ENCODE results near the gene INPP5D.
"Not testable (repeated sequence)": the region's sequence is repeated elsewhere in the genome, so short reads cannot be mapped to it uniquely, and the experiment has no call there.

INPP5D gene

GRCh38 chr2:233147136-233147828, 87.1 kb downstream of the INPP5D start:
- in situ Hi-C loops (cut with MboI; ENCODE audit: low sequenced_read_pairs, unreplicated experiment): no loop called here
- TF ChIP-seq, protein P1, sequence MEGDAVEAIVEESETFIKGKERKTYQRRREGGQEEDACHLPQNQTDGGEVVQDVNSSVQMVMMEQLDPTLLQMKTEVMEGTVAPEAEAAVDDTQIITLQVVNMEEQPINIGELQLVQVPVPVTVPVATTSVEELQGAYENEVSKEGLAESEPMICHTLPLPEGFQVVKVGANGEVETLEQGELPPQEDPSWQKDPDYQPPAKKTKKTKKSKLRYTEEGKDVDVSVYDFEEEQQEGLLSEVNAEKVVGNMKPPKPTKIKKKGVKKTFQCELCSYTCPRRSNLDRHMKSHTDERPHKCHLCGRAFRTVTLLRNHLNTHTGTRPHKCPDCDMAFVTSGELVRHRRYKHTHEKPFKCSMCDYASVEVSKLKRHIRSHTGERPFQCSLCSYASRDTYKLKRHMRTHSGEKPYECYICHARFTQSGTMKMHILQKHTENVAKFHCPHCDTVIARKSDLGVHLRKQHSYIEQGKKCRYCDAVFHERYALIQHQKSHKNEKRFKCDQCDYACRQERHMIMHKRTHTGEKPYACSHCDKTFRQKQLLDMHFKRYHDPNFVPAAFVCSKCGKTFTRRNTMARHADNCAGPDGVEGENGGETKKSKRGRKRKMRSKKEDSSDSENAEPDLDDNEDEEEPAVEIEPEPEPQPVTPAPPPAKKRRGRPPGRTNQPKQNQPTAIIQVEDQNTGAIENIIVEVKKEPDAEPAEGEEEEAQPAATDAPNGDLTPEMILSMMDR (IDR thresholded peaks at IDR 0.05; ENCODE audit: borderline replicate concordance, control extremely low read depth, extremely low read depth, insufficient read depth, missing control alignments): no peak
- no peak for DNase-seq (ENCODE audit: low spot score)

DNA sequence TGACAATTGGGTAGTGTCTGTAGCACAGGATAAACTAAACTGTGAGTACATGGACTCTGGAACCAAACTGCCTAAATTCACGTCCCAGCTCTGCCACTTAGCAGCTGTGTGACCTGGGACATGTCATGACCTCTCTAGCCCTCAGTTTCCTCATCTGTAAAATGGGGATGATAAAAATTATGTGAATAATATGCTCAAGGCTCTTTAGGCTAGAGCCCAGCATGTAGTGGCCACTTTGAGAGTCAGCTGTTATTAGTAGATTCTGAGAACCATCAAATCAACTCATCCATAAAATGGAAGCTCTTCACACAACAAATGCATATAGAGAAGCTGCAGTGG, 87.7 kb downstream of the INPP5D start:
- TF ChIP-seq, protein P1 (IDR thresholded peaks at IDR 0.05; ENCODE audit: borderline replicate concordance, control extremely low read depth, extremely low read depth, insufficient read depth, missing control alignments): no peak
- DNase-seq (ENCODE audit: low spot score): no peak
- in situ Hi-C loops (cut with MboI; ENCODE audit: low sequenced_read_pairs, unreplicated experiment): no loop called here

DNA sequence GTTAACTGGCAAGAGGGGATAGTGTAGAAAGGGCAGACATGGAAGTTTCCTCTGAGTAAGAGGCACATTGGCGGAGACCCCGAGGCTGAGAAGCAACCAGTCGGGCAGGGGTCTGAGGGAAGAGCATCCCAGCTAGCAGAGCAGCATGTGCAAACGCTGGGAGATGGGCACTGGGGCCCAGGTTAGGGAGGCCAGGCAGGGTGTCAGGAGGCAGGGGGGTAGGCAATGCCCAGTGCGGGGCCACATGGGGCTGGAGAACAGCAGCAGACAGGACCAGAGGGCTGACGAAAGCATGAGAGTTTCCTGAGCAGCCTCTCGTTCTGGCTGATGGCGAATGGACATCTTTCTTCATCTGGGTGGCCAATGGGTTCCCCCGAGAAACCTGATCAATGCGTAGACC, 88.2 kb downstream of the INPP5D start:
- in situ Hi-C loops (cut with MboI; ENCODE audit: low sequenced_read_pairs, unreplicated experiment): no loop called here
- no peak for DNase-seq (ENCODE audit: low spot score)
- TF ChIP-seq, protein P1 (IDR thresholded peaks at IDR 0.05; ENCODE audit: borderline replicate concordance, control extremely low read depth, extremely low read depth, insufficient read depth, missing control alignments): no peak

- no peak for DNase-seq (ENCODE audit: low spot score)
- TF ChIP-seq, protein P1 (IDR thresholded peaks at IDR 0.05; ENCODE audit: borderline replicate concordance, control extremely low read depth, extremely low read depth, insufficient read depth, missing control alignments): no peak
- in situ Hi-C loops (cut with MboI; ENCODE audit: low sequenced_read_pairs, unreplicated experiment): no loop called here
Measured at GRCh38 chr2:233152541-233152940, 92.4 kb downstream of the INPP5D start.

DNA sequence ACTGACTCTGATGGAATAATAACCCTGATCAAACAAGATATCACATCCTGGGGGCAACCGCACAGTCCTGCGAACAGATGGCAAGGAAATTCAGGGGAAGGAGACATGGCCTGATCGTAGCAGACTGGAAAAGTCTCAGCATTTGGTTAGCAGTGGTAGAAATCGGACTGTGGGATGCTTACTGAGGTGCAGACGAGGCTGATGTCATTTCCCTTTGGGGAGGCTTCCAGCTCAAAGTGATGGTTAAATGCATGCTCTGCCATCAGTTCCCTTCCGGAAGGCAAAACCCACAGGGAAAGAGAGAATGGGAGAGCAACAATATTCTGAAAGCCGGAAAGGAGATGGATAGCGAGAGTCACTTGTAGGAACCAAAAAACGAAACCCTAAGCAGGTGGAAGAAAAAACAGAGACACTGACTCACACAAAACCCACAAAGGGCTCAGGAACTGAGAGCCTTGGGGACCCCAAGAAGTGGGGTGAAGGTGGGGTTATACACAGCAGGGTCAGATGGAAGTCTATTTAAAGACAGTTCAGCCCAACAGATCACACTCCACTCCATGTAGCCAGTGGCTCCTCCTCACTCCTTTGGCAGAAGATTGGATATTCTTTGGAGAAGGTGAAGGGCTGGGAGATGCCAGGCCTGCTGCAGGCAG, 93.1 kb downstream of the INPP5D start:
- in situ Hi-C loops (cut with MboI; ENCODE audit: low sequenced_read_pairs, unreplicated experiment): no loop called here
- DNase-seq (ENCODE audit: low spot score): no peak
- TF ChIP-seq, protein P1 (IDR thresholded peaks at IDR 0.05; ENCODE audit: borderline replicate concordance, control extremely low read depth, extremely low read depth, insufficient read depth, missing control alignments): no peak

GRCh38 chr2:233156001-233156400, 95.9 kb downstream of the INPP5D start:
- DNase-seq (ENCODE audit: low spot score): no peak
- TF ChIP-seq, protein P1 (IDR thresholded peaks at IDR 0.05; ENCODE audit: borderline replicate concordance, control extremely low read depth, extremely low read depth, insufficient read depth, missing control alignments): no peak
- in situ Hi-C loops (cut with MboI; ENCODE audit: low sequenced_read_pairs, unreplicated experiment): no loop called here

- in situ Hi-C loops (cut with MboI; ENCODE audit: low sequenced_read_pairs, unreplicated experiment): not testable (repeated sequence)
Measured at GRCh38 chr2:233156461-233156860, 96.3 kb downstream of the INPP5D start.

More at GRCh38 chr2:233156461-233156860, 96.3 kb downstream of the INPP5D start:
- DNase-seq (ENCODE audit: low spot score): not testable (repeated sequence)

Measured in GM13976 (cell line).